ENCODE measurements around the gene UQCC2. TPM values are rescaled to one million over a fixed set of nuclear protein-coding genes. Genes with fewer than 3 reads are reported as not detected.

The UQCC2 gene
- total RNA-seq, 6 experiments from 2014 or later: 109 to 167 (median 140) TPM

DNA sequence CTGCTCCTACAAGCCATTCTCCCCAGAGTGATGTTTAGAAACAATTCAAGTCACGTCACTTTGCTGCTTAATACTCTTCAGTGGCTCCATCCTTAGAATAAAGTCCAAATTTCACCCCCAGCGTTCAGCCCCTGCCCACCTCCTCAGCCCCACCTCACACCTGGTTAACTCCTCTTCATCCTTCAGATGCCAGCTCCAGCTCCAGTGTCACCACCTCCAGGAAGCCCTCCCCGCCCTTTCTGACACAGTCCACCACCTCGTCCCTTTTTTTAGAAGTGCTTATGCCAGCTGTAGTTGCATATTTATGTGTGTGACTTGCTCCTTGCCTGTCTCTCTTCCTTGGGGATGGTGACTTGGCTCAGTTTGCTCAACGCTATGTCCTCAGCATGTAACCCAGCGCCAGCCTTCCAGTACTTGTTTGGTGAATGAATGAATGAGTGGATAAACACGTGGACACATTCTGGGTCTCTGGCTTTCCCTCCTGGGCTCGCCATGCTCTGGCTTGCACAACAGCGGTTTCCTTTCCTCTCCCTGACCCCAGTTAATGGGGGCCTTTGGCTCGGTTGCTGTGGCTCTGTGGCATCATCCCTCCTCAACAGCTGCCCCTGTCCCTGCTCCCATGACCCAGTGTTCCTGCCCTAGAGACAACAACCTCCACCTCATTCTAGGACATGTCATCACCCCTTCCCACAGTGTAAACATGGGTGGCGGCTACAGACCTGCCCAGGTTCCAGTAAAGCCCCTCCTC is 38.9 kb upstream of the UQCC2 start:
- Mint-ChIP-seq H3K4me3 (no peak overlapping the region), H3K27ac (no peak overlapping the region), H3K4me1 (ENCODE audit: low read depth) (peaks cover 35% of the 10 kb centered on the region), H3K9me3 (no peaks in the 10 kb centered on the region), H3K27me3 (ENCODE audit: insufficient read depth) (peaks cover 4% of the 10 kb centered on the region), H3K36me3 (ENCODE audit: low read depth) (no peaks in the 10 kb centered on the region)
- DNase-seq: no peak
- TF ChIP-seq, protein P1, sequence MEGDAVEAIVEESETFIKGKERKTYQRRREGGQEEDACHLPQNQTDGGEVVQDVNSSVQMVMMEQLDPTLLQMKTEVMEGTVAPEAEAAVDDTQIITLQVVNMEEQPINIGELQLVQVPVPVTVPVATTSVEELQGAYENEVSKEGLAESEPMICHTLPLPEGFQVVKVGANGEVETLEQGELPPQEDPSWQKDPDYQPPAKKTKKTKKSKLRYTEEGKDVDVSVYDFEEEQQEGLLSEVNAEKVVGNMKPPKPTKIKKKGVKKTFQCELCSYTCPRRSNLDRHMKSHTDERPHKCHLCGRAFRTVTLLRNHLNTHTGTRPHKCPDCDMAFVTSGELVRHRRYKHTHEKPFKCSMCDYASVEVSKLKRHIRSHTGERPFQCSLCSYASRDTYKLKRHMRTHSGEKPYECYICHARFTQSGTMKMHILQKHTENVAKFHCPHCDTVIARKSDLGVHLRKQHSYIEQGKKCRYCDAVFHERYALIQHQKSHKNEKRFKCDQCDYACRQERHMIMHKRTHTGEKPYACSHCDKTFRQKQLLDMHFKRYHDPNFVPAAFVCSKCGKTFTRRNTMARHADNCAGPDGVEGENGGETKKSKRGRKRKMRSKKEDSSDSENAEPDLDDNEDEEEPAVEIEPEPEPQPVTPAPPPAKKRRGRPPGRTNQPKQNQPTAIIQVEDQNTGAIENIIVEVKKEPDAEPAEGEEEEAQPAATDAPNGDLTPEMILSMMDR (IDR thresholded peaks at IDR 0.05): no peak

DNA sequence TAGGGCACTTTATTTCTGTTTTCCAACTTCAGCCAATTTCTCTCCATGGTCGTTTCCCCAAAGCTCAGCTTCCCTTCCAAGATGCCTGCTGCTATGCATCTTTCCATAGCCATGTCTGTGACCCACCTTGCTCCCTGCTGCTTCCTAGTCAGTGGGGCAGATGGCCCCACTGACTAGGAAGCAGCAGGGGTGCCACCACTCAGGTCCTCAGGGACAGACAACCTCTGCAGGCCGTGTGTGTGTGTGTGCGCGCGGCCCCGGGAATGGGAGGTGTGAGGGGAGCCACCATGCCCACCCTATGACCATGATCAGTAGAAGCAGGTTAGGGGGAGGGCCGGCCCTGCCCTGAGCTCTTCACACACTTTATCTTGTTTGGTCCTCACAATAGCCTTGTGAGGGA is 37.9 kb upstream of the UQCC2 start:
- TF ChIP-seq, protein P1 (IDR thresholded peaks at IDR 0.05): no peak
- Mint-ChIP-seq H3K27ac (no peak overlapping the region), H3K36me3 (ENCODE audit: low read depth) (no peaks in the 10 kb centered on the region), H3K27me3 (ENCODE audit: insufficient read depth) (peaks cover 4% of the 10 kb centered on the region), H3K4me1 (ENCODE audit: low read depth) (peaks cover 42% of the 10 kb centered on the region), H3K9me3 (no peaks in the 10 kb centered on the region), H3K4me3 (no peak overlapping the region)
- no peak for DNase-seq

DNA sequence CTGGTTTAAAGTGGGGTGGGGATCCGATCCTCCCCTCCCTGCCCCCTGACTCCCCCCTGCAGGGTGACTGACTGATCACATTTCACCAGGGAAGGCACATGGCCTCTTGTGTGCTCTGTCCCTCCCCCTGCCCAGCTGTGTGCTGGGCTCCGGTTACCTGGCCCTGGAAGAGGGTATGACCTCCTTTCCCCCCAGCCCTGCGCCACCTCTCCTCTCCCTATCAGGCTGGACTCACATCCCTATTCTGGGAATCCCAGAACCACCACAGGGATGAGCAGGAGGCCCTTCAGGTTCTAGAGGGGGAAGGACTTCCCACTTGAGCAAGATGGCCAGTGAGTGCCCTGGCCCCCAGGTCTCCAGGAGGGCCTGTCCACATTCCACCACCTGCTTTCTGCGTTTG is 37.3 kb upstream of the UQCC2 start:
- Mint-ChIP-seq H3K4me3 (no peak overlapping the region), H3K4me1 (ENCODE audit: low read depth) (peaks cover 42% of the 10 kb centered on the region), H3K9me3 (no peaks in the 10 kb centered on the region)

DNA sequence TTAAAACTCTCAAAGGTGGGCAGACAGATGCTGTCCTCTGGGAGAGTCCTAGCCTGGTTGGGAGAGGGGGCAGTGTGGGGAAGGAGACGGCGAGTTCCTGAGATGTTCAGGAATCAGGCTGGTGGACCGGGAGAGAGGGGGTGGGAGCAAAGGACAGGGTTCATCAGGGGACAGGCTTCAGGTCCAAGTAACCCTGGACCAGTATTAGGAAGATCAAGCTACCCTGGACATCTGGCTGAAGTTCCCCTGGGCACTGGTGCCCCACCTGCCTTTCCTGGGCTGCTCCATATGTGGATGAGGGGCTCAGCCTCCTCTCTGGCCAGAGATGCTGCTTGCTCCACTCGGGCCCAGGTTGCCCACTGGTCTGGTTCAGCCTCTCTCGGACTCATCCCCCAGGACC is 36.3 kb upstream of the UQCC2 start:
- TF ChIP-seq, protein P1 (IDR thresholded peaks at IDR 0.05): no peak
- Mint-ChIP-seq H3K9me3 (no peaks in the 10 kb centered on the region), H3K27me3 (ENCODE audit: insufficient read depth) (peaks cover 4% of the 10 kb centered on the region), H3K36me3 (ENCODE audit: low read depth) (no peaks in the 10 kb centered on the region), H3K4me3 (no peak overlapping the region), H3K27ac (no peak overlapping the region), H3K4me1 (ENCODE audit: low read depth) (peaks cover 42% of the 10 kb centered on the region)
- DNase-seq: no peak

More for the DNA sequence above, 37.3 kb upstream of the UQCC2 start:
- TF ChIP-seq, protein P1 (IDR thresholded peaks at IDR 0.05): no peak
- no peak overlapping the region for H3K27ac Mint-ChIP-seq
- H3K27me3 Mint-ChIP-seq (ENCODE audit: insufficient read depth): peaks cover 4% of the 10 kb centered on the region
- no peaks in the 10 kb centered on the region for H3K36me3 Mint-ChIP-seq (ENCODE audit: low read depth)
- no peak for DNase-seq

DNA sequence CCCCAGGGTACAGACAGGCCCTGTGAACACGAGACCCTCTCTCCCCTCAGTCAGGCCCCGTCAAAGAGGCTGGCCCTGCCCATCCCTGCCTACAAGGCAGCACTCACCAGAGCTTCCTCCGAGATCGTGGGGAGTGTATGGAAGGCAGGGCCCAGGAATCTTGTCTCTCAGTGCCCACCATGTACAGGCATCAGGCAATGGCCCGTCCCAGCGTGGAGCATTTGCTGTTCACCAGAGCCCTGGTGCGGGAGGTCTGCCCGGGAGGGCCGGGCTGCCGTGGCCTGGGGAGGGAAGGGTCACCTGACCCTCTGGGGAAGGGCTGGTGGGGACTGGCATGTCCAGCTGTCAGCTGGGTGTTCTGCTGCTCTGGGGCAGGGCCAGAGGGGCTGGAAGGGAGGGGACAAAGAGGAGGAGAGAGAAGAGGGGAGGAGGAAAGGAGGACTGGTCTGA is 35.2 kb upstream of the UQCC2 start, which contains the start of gene IP6K3:
Gene IP6K3, minus strand, starts transcription at position 255 of the 450 bp plus-strand sequence. CDS start 11,429 bp downstream, outside the sequence.
- DNase-seq: no peak
- Mint-ChIP-seq H3K9me3 (no peaks in the 10 kb centered on the region), H3K27ac (peak within 1 kb of the TSS; percentile 63), H3K36me3 (ENCODE audit: low read depth) (no peaks in the 10 kb centered on the region), H3K4me3 (peak within 1 kb of the TSS; percentile 27; the same call in 1 of the 2 replicates), H3K27me3 (ENCODE audit: insufficient read depth) (peaks cover 4% of the 10 kb centered on the region), H3K4me1 (ENCODE audit: low read depth) (peaks cover 42% of the 10 kb centered on the region)
- TF ChIP-seq, protein P1 (IDR thresholded peaks at IDR 0.05): no peak
